NCI-H446 (cell line): ENCODE results near the gene PLEK.
A peak's percentile ranks its signal among the peaks of the same experiment; 100 is the strongest.
"Not testable (repeated sequence)": the region's sequence is repeated elsewhere in the genome, so short reads cannot be mapped to it uniquely, and the experiment has no call there.

Source experiments
- DNase-seq, 2 experiments: peaks; one replicate each; lab custom pipeline; 2025; lab: John Stamatoyannopoulos, UW

The PLEK gene

DNA sequence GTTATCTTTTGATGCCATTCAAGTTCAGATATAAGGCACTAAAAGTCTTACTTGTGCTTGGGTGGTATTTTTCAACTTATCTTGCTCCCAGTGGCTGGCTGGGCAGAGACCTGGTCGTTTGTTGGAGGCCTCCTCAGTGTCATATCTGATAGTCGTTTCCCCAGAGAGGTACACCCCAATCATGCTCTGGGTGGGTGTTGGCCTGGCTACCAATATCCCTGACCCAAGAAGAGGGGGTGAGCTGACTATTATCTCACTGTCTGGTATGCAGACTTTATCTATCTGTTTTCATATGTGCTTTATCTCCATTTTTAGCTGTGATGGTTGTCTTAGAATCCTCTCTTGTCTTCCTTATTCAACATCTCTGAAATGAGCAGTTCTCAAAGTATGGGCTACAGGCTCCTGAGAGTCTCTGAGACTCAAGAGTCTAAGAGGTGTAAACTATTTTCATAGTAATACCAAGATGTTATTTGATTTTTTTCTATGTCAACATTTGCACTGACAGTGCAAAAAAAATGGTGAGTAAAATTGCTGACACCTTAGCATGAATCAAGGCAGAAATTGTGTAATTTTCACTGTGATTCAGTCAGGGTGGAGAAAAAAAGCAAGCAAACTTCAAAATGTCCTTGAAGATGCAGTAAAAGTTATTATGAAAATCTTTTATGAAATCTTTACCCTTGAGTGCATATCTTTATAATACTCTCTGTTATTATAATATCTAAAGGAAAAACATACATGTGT lies 12.3 kb upstream of the PLEK start:
- no peak for DNase-seq

DNA sequence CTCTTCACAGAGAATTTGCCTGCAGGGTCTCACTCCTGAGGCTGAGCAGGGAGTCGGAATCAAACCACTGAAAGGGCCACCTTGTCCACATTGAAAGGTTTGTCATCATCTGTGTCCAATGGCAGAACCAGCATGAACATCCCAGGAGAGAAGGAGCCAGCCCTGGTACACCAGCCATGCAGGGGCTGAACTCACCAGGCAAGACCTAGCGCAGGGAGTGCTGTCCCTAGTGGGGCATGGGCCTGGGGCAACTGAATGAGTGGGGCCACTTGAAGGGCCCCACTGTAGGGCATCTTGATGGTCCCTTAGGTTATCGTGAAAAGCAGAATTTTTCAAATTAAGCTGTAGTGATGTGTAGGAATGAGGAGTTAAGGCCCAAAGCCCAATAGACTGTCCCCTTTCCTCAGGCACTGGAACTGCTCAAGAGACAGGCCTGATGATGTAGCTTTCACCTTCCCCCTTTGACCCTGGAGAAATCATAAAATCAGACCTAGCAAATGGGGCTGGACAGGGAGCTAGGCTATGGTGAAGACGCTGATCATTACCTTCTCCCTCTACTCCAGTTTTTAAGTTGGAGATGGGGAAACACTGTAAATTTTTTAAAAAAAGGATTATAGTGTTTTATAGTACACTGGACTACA lies 8.4 kb upstream of the PLEK start:
- no peak for DNase-seq

DNA sequence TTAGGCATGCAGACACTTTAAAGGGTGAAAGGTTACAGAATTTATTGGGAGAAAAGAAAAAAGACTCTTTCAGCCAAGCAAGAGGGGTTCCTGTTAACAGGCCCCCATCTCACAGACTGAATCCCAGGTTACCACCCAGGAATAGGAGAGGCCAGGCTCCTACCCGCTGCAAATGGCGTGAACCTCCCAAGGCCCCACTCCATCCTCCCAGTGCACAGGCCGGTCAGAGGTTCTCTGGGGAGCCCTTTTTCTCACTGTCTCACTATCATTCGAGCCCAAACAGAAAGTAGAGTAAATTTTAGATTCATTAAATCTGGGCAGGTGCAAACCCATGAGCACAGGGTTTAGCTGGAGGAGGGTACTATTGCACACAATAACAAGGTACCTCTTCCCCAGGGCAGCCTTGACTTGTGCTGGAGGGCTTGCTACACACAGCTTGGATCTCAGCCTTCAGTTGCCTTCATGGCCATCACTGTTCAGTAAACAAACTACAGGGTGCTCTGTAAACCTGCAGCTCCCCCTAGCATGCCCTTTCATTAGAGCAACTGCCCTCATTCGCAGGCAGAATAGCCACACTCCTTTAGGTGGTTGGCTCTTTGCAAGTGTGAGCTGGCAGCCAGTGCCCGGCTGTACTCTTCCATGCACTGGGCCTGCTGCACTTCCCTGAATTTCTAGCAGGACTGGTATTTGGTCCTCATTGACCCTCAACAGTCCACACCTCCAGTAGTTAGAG lies 7.3 kb upstream of the PLEK start:
- DNase-seq: peak in 1 of 2 experiments; percentile 25

DNA sequence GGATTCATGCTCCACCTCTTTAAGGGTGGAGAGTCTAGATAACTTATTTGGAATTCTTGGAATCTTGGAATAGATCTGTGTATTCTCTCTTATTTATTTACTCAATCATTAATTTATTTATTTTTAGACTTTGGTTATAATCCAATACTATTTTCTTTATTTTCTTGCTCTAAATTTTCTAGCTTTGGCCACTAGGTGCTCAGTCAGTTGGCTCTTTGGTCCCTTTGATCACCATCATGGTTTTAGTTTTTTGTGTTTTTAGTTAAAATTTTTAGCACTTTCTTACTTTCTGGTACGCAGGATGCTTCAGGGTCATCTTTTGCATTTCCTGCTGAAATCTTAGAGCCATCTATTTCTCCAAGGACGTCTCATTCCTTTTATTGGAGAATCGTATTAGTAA lies 5.2 kb upstream of the PLEK start:
- no peak for DNase-seq

DNA sequence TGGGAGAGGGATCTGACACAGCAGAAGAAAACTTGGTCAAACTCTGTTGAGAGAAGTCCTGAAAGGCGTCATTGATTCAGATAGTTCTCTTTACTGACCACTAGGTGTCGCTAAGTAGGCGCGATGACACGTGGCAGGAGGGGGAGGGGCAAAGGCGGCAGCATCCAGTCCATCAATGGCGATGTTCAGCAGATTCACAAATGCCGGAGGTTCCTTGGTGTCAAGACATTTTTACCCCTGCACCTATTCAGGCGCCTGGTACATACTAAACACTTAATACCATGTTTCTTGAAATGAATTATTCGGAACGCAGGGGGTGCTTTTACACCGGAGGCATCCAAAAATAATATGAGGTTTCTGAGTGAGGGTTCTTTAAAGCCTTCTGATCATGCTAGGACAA lies 3.0 kb upstream of the PLEK start:
- DNase-seq: peak; percentile 27 to 81

DNA sequence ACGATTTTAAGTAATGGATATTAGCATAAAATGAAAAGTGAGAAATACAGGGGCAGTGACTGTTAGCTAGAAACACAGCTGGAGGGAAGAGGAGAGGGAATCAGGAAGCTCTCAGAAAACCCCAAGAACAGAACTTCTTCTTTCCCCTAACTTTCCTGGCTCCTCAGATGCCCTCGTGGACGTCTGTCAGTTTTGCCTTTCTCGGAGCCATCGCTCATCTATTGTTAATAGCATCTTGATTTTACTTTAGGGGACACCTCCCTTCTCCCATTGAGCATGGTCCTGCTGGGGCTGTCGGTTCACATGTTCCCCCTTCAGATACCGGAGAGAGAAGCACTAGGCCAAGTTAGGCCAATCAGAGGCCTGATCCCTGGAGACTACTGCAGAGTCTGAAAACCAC lies 2.3 kb upstream of the PLEK start:
- DNase-seq: no peak

DNA sequence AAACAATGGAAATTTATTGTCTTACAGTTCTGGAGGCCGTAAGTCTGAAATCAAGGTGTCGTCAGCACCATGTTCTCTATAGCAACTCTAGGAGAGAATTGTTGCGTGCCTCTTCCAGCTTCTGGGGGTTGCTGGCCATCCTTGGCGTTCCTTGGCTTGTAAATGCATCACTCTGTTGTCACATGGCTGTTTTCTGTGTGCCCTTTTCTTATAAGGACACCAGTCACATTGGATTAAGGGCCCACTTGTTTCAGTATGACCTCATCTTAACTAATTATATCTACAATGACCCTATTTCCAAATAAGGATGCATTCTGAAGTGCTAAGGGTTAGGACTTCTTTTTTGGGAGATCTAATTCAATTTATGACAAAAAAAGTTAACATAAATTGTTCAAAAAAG lies 1.4 kb upstream of the PLEK start:
- DNase-seq: no peak

DNA sequence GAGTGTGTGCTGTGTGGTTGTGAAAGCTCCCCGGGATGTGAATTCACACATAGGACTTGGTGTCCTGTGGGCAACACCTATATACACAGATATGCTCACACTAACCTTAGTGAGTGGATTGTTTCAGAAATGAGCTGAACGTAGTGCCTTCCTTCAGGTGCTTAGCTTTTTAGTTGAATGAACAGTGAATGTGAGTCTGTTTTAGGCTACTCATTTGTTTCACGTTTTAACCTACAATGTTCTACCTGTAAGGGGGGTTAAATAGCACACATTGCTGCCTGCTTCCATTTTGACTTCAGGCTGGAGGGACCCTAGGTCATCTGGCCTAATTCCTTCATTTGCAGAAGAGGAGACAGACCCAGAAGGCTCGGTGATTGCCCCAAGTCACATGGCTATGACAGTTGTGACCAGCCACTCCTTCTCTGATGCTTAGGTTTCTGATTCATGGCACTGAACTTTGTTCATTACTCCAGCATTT lies 1.0 kb downstream of the PLEK start:
- no peak for DNase-seq

DNA sequence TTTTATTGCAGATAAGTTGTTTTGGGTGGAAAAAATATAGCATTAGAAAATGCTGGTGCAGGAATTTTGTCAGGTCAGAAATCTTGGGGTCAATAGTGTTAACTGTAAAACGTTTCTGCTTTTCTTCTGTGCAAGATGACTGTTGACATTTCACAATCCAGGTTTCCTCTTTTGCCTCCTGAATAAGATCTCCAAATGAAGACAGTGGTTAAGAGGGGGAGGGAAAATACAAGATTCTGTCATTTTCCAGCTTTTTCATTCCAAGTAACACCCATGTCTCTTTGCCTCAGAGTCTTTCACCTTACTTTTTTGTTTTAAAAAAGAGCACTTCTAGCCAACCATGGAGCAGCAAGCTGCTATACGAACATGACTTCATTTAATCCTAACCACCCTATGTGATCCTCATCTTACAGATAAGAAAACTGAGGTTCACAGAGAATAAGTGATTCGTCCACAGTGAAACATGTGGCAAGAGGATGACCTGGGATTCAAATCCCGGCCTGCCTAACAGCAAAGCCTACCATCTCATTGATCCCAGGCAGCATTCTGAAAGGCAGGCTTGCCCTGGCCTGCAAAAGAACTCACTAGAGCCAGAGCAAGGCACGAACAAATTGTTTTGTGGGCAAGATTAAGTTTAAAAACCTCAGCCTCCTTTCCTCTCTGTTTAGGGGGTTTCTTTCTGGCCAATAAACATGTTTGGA lies 3.0 kb downstream of the PLEK start:
- no peak for DNase-seq

DNA sequence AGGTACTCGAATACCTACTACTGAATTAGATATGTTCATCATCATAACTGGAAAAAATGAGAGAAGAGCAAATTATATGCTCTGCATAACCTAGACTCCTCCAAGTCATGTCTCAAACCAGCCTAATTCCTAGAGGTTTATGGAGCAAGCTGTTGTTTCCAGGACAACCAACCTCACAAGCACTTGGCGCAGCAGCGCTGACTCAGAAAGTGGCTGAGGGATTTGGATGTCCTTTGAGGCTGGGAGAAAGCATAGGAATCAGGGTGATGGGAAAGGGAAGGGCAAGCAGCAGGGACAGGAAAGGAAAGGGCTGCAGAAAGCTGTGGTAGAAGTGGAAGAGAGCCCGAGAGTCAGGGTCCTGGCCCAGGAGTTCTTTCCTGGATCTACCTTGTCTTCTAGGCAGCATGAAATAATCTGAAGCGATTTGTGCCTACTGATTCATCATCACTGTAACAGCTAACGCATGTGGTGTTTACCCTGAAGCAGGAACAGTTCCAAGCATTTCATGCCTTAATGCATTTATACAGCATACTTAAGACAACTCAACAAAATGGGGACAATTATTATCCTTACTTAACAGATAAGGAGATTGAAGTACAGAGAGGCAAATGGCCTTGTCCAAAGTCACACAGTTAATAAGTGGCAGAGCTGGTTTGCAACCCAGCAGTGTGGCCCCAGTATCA lies 3.7 kb downstream of the PLEK start:
- peak in 1 of 2 experiments; percentile 7 for DNase-seq

DNA sequence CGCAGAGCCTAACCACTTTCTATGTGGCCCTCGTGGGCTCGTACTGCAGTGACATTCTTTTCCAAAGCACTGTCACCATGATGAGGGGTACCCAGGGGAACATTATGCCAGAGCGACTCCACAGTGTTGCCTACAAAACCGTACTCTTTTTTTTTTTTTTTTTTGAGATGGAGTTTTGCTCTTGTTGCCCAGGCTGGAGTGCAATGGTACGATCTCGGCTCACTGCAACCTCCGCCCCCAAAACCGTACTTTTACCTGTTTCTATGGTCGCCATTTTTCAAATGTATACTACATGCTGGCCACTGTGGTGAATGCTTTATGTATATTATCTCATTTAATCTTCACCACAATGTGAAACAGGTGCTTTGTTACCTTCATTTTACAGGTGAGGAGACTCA lies 4.3 kb downstream of the PLEK start:
- no peak for DNase-seq

DNA sequence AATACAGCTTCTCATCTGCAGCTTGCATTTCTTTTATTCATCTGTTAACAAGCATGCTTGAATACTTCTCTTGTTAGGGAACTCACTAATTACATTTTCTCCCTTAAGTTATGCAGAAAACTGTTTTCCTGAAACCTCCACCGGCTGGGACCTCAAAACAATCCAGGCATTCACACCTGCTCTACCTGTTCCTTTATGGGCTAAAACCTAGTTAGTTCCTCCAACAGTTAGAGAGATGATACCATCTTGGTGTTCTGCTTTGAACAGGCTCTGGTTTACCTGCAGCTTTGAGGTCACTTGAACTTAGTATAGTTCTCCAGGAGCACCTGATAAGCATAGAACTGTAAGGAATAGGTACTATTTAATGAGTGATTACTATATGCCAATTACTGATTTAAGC lies 6.1 kb downstream of the PLEK start:
- DNase-seq: no peak

DNA sequence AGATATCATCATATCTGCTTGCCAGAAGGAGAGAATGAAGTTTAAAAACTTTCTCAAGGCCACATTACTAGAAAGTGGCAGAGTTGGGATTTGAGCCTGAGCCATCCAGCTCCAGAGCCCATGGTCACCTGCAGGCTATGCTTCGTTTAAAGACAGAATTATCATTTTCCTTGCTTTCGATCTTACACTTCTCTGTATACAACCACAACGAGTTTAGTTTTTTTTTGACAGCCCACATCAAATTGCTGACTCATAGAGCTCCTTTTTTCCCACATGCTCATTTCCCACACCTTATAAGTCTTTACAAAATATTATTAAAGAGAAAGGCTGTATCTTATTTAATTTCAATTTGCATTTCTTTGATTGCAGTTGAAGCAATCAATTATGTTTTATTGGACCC lies 6.5 kb downstream of the PLEK start:
- DNase-seq: no peak

DNA sequence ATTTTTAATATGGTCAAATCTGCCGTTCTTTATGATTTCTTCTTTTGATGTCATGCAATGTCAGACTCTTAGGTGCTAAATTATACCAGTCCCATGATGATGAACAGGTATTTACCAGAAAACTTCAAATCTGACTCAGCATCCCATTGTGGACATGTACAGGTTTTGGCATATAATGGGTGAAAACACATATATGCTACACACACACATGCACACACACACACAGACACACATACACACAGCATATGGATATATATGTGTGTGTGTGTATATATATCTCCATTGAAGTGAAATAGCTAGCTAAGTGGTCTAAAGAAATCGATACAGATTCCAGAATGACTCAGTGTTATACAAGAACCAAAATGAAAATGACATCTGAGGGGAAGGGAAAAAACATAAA lies 7.4 kb downstream of the PLEK start:
- DNase-seq: no peak

DNA sequence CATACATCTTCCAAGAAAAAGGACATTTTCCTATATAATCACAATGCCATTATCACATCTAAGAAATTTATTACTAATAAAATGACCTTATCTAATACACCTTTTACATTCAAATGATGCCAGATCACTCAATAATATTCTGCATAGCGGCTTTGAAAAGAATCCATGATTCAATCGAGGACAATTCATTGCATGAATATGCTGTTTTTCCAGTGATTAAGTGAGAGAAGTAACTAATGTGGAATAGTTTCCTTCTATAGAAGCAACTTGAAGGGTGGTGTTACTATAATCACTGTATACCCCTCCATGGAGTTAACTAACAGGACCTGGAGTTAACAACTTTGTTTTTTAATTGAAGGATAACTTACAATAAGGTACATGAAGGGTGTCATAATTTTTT lies 9.1 kb downstream of the PLEK start:
- DNase-seq: no peak

DNA sequence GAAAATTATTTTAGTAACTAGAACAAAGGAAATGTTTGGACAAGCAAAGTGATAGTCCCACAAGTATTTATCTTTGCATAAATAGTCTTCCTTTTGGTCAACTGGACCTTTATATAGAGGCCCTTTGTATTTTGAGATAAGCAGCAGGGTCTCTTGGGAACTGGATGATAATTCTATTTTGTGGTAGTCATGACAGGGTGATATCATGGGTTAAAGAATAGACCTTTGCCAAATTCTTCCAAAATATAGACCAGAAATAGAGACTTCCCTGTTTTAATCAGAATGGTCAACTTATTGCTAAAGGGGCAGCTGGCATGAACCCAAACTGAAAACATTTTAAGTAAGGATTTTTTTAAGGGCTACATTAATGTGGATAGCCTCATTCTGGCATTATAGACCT lies 10.5 kb downstream of the PLEK start:
- no peak for DNase-seq

DNA sequence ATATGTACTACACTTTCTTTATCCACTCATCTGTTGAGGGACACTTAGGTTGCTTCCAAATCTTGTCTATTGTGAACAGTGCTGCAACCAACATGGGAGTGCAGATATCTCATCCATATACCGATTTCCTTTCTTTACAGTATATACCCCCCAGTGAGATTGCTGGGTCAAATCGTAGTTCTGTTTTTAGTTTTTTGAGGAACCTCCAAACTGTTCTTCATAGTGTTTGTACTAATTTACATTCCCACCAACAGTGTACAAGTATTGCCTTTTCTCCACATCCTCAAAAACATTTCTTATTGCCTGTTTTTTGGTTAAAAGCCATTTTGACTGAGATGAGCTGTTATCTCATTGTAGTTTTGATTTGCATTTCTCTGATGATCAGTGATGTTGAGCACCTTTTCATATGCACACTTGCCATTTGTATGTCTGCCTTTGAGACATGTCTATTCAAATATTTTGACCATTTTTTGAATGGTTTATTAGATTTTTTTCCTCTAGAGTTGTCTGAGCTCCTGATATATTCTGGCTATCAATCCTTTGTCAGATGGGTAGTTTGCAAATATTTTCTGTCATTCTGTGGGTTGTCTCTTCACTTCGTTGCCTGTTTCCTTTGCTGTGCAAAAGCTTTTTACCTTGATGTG lies 12.2 kb downstream of the PLEK start:
- no peak for DNase-seq

DNA sequence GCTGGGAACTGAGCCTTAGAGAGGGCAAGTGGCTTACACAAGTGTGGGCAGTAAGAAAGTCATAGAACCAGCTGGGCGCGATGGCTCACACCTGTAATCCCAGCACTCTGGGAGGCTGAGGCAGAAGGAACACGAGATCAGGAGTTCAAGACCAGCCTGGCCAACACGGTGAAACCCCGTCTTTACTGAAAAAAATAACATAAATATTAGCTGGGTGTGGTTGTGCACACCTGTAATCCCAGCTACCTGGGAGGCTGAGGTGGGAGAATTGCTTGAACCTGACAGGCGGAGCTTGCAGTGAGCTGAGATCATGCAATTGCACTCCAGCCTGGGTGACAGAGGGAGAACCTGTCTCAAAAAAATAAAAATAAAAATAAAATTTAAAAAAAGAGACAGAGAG lies 13.7 kb downstream of the PLEK start:
- not testable (repeated sequence) for DNase-seq

DNA sequence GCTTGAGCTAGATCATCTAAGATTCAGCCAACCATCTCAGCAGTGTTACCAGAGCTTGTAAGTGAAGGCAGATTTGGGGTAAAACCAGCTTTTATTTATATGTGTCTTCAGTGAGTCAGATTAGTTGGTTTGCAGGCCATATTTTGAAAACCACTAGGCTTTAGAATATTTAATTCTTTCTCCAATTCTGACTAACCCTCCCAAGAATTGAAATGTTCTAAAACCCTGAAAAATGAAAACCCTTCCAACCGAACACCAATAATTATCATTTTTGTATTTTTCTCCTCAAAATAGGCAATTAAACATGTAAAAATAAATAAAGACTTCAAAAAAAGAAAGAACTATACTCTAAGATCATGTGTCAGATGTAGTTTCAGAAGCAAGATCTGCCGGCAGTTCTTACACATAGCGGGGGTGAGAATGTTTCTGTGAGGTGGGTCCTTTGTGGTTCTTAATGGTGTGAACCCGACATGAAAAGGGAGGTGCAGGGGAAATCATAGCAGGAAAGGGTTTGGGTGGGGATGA lies 14.2 kb downstream of the PLEK start:
- DNase-seq: no peak

DNA sequence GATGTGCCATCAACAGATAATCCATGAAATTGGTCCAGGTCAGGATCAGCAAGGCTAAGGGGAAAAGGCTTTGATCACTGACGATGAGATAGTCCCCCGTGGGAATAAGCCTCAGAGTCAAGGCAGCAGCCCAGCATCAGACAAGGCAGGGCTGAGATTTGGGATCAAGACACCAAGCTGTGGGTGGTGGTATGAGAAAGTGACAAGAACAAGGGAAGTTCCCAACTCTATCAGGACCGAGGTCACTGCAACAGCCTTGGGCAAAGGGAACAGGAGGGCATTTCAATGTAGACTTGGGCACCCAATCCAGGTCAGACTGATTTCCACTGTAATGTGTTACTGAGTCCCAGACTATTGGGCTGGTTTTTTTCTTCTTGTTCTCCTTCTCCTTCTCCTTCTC lies 18.7 kb downstream of the PLEK start:
- DNase-seq: no peak

DNA sequence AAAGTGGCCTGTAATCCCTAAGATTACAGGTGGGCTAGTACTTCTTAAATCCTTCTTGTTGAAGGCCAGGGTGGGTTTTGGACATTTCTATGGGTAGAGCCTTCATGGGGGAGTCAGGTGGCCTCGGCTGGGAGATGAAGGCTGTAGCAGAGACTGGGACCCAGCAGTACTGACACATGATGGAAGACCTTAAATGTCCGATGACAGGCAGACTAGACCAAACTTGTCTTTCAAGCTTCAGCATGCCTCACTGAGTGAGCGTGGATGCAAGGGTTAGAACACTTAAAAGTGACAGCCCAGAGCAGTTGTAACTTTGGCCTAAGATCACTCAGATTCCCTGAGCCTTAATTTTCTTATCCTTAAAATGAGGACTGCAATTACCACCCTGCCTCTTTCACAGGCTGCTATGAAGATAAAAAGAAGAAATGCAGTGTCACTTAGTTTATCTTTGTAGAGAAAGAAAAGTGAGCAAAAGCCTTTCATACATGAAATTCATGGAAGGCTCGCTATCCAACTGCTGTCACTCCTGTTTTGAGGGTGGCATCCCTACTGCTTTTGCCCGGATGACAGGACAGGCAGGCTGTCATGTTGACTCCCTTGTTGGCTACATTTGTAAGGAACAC lies 19.5 kb downstream of the PLEK start:
- DNase-seq: no peak
